Small intestine (tissue), 7 donors: ENCODE measurements around the gene FAM187B. TPM values are rescaled to one million over a fixed set of nuclear protein-coding genes. Genes with fewer than 3 reads are reported as not detected.

ENCODE experiments used
- DNase-seq, 2 donors: peaks; one replicate each; pipeline versions ENCODE4 v3.0.0 to v3.0.0-alpha.2; 2013
- FAIRE-seq: peaks from 2 replicates; lab custom pipeline; 2012; peaks lifted over from hg19 to GRCh38; lab: Jason Lieb, UNC
- H3K27ac ChIP-seq, 3 donors: one replicate each; pipeline ENCODE4 v1.5.1; 2013; ENCODE audit warnings: low read length in 2 of 3, mild to moderate bottlenecking in 2 of 3, control low read depth in 1 of 3, inconsistent platforms in 1 of 3, low read depth in 1 of 3, moderate library complexity in 1 of 3
- H3K27me3 ChIP-seq, 3 donors: one replicate each; pipeline ENCODE4 v1.6.1; 2013; ENCODE audit warnings: low read length in 3 of 3, inconsistent platforms in 1 of 3; ENCODE audit not compliant: control insufficient read depth in 3 of 3, insufficient read depth in 3 of 3
- H3K36me3 ChIP-seq, 3 donors: one replicate each; pipeline ENCODE4 v1.6.1; 2013; ENCODE audit warnings: low read length in 3 of 3, inconsistent platforms in 1 of 3, low read depth in 1 of 3, mild to moderate bottlenecking in 1 of 3, moderate library complexity in 1 of 3; ENCODE audit not compliant: control insufficient read depth in 3 of 3, insufficient read depth in 2 of 3
- H3K4me1 ChIP-seq, 3 donors: one replicate each; pipeline ENCODE4 v1.6.1; 2013; ENCODE audit warnings: low read length in 2 of 3, inconsistent platforms in 1 of 3, low read depth in 1 of 3, mild to moderate bottlenecking in 1 of 3, moderate library complexity in 1 of 3; ENCODE audit not compliant: control insufficient read depth in 3 of 3, insufficient read depth in 2 of 3
- H3K4me3 ChIP-seq, 3 donors: one replicate each; pipeline ENCODE4 v1.5.1; 2013; ENCODE audit warnings: low read length in 3 of 3, control low read depth in 1 of 3, inconsistent platforms in 1 of 3, low read depth in 1 of 3, mild to moderate bottlenecking in 1 of 3, moderate library complexity in 1 of 3
- H3K9me3 ChIP-seq, 2 donors: one replicate each; pipeline ENCODE4 v1.6.1; 2013; ENCODE audit warnings: low read depth in 1 of 2, low read length in 1 of 2; ENCODE audit not compliant: control insufficient read depth in 2 of 2, insufficient read depth in 1 of 2
- WGBS, 3 donors: extraction: QIAGEN DNeasy Blood & Tissue Kit; methylation state at CpG; one replicate each; pipeline ENCODE4 v1.1.7; 2013; 5-methylcytosine and 5-hydroxymethylcytosine counted together
- polyA plus RNA-seq, 4 donors: library from polyadenylated mRNA; stranded (reverse) in 3 of 4; unstranded in 1 of 4; fragments of 200-250 nt in 3 of 4; fragments of 120-200 nt in 1 of 4; gene quantifications; one replicate each; pipeline versions ENCODE4 v1.2.1 to v1.2.3, GENCODE V29; 2013
- donor health status: healthy with polysubstance abuse.
- donor health status: control.
- donor health status: control.
- donor health status: Bipolar disorder and iron deficiency.
- donor health status: healthy.

FAM187B gene
- polyA plus RNA-seq, 4 donors: not detected

- H3K4me3 ChIP-seq: no peak overlapping the region
- H3K9me3 ChIP-seq: no peaks in the 10 kb centered on the region
- H3K27me3 ChIP-seq: no peaks in the 10 kb centered on the region
- peaks cover 0 to 13% (median 0%) of the 10 kb centered on the region in 3 donors for H3K4me1 ChIP-seq
- WGBS, 3 donors: 90 to 92% (median 90%) methylated on average over 17 of the region's 17 CpGs
- no peak overlapping the region for H3K27ac ChIP-seq
- DNase-seq (no peak), FAIRE-seq (no peak)
- peaks cover 0 to 77% (median 8%) of the 10 kb centered on the region in 3 donors for H3K36me3 ChIP-seq
Measured at GRCh38 chr19:35254341-35255297, 26.1 kb upstream of the FAM187B start.

GRCh38 chr19:35253316-35254286 lies 25.1 kb upstream of the FAM187B start:
- Histone ChIP-seq H3K36me3 (peaks cover 0 to 68% (median 8%) of the 10 kb centered on the region in 3 donors), H3K4me1 (peaks cover 0 to 13% (median 0%) of the 10 kb centered on the region in 3 donors), H3K9me3 (no peaks in the 10 kb centered on the region), H3K4me3 (no peak overlapping the region), H3K27ac (no peak overlapping the region), H3K27me3 (no peaks in the 10 kb centered on the region)
- WGBS, 3 donors: 79 to 87% (median 86%) methylated on average over 9 of the region's 9 CpGs
- FAIRE-seq: no peak
- DNase-seq: no peak

GRCh38 chr19:35251456-35251855 lies 22.9 kb upstream of the FAM187B start:
- DNase-seq: no peak
- FAIRE-seq: no peak

GRCh38 chr19:35249848-35250711 lies 21.5 kb upstream of the FAM187B start:
- Histone ChIP-seq H3K27ac (peak overlapping the region in 2 of 3 donors; percentile 96), H3K27me3 (no peaks in the 10 kb centered on the region), H3K4me3 (peak overlapping the region; percentile 67 to 96 (median 94)), H3K4me1 (peaks cover 0 to 19% (median 0%) of the 10 kb centered on the region in 3 donors), H3K9me3 (no peaks in the 10 kb centered on the region), H3K36me3 (peaks cover 0 to 44% (median 8%) of the 10 kb centered on the region in 3 donors)
- WGBS, 3 donors: 61 to 79% (median 66%) methylated on average over 34 of the region's 34 CpGs
- FAIRE-seq: no peak
- DNase-seq: peak in 1 of 2 donors; percentile 20

More at GRCh38 chr19:35251456-35251855, 22.9 kb upstream of the FAM187B start:
- Histone ChIP-seq H3K4me3 (no peak overlapping the region), H3K27ac (no peak overlapping the region), H3K9me3 (no peaks in the 10 kb centered on the region), H3K4me1 (peaks cover 0 to 19% (median 0%) of the 10 kb centered on the region in 3 donors), H3K36me3 (peaks cover 0 to 51% (median 8%) of the 10 kb centered on the region in 3 donors), H3K27me3 (no peaks in the 10 kb centered on the region)
- WGBS, 3 donors: 80 to 85% (median 85%) methylated on average over 2 of the region's 2 CpGs

- Histone ChIP-seq H3K36me3 (peaks cover 0 to 36% (median 4%) of the 10 kb centered on the region in 3 donors), H3K4me3 (peak overlapping the region; percentile 67 to 96 (median 94)), H3K27ac (peak overlapping the region; percentile 94 to 96 (median 96)), H3K27me3 (no peaks in the 10 kb centered on the region), H3K4me1 (peaks cover 0 to 19% (median 0%) of the 10 kb centered on the region in 3 donors), H3K9me3 (no peaks in the 10 kb centered on the region)
- peak in 1 of 2 donors; percentile 64 for DNase-seq
- no peak for FAIRE-seq
- WGBS, 3 donors: 1 to 9% (median 8%) methylated on average over 37 to 39 of the region's 39 CpGs
Measured at GRCh38 chr19:35249146-35249847, 20.8 kb upstream of the FAM187B start.

GRCh38 chr19:35248310-35249145 lies 20.0 kb upstream of the FAM187B start, which contains the start of gene LSR:
Gene LSR, plus strand, starts transcription at chr19:35249002. Its CDS starts 21 bp downstream, at chr19:35249023.
- Histone ChIP-seq H3K4me1 (peaks cover 0 to 19% (median 0%) of the 10 kb centered on the region in 3 donors), H3K36me3 (peaks cover 0 to 29% (median 4%) of the 10 kb centered on the region in 3 donors), H3K9me3 (no peaks in the 10 kb centered on the region), H3K27me3 (no peaks in the 10 kb centered on the region), H3K4me3 (peak within 1 kb of the TSS; percentile 67 to 96 (median 94)), H3K27ac (peak within 1 kb of the TSS; percentile 94 to 96 (median 96))
- FAIRE-seq (no peak), DNase-seq (peak; percentile 96 to 97)
- 1% methylated on average over 61 to 69 of the region's 69 CpGs for WGBS, 3 donors
